ENCODE data around the gene RTKN2.
"Not testable (repeated sequence)": the region's sequence is repeated elsewhere in the genome, so short reads cannot be mapped to it uniquely, and the experiment has no call there.

RTKN2 gene

GRCh38 chr10:62242965-62243646 lies 25.5 kb downstream of the RTKN2 start:
- H3K27ac ChIP-seq (ENCODE audit: low read depth, low read length); H3K4me3 ChIP-seq (ENCODE audit: low read depth, low read length); H3K36me3 ChIP-seq (ENCODE audit: control insufficient read depth, insufficient read depth, low read length); H3K27me3 ChIP-seq (ENCODE audit: control insufficient read depth, insufficient read depth, low read length); H3K9ac ChIP-seq (ENCODE audit: low read length); H3K4me1 ChIP-seq (ENCODE audit: control insufficient read depth, insufficient read depth, low read length); H3K9me3 ChIP-seq (ENCODE audit: control insufficient read depth, insufficient read depth, low read depth, low read length): not testable (repeated sequence)

- not testable (repeated sequence) for H3K27ac ChIP-seq (ENCODE audit: low read depth, low read length); H3K4me1 ChIP-seq (ENCODE audit: control insufficient read depth, insufficient read depth, low read length); H3K36me3 ChIP-seq (ENCODE audit: control insufficient read depth, insufficient read depth, low read length); H3K9ac ChIP-seq (ENCODE audit: low read length); H3K9me3 ChIP-seq (ENCODE audit: control insufficient read depth, insufficient read depth, low read depth, low read length); H3K4me3 ChIP-seq (ENCODE audit: low read depth, low read length); H3K27me3 ChIP-seq (ENCODE audit: control insufficient read depth, insufficient read depth, low read length)
These were observed 27.1 kb downstream of the RTKN2 start for GRCh38 chr10:62241521-62241920.

GRCh38 chr10:62239994-62240393 lies 28.6 kb downstream of the RTKN2 start:
- Histone ChIP-seq H3K4me1 (ENCODE audit: control insufficient read depth, insufficient read depth, low read length) (peaks cover 7% of the 10 kb centered on the region; the same call in 1 of the 2 replicates), H3K9me3 (ENCODE audit: control insufficient read depth, insufficient read depth, low read depth, low read length) (no peaks in the 10 kb centered on the region), H3K36me3 (ENCODE audit: control insufficient read depth, insufficient read depth, low read length) (no peaks in the 10 kb centered on the region; the same call in 1 of the 2 replicates), H3K4me3 (ENCODE audit: low read depth, low read length) (no peak overlapping the region), H3K27me3 (ENCODE audit: control insufficient read depth, insufficient read depth, low read length) (no peaks in the 10 kb centered on the region), H3K9ac (ENCODE audit: low read length) (no peak overlapping the region), H3K27ac (ENCODE audit: low read depth, low read length) (no peak overlapping the region)

- peaks cover 7% of the 10 kb centered on the region; the same call in 1 of the 2 replicates for H3K4me1 ChIP-seq (ENCODE audit: control insufficient read depth, insufficient read depth, low read length)
- no peaks in the 10 kb centered on the region for H3K9me3 ChIP-seq (ENCODE audit: control insufficient read depth, insufficient read depth, low read depth, low read length)
- no peak overlapping the region for H3K4me3 ChIP-seq (ENCODE audit: low read depth, low read length)
- no peaks in the 10 kb centered on the region for H3K27me3 ChIP-seq (ENCODE audit: control insufficient read depth, insufficient read depth, low read length)
- no peak overlapping the region for H3K27ac ChIP-seq (ENCODE audit: low read depth, low read length)
- H3K36me3 ChIP-seq (ENCODE audit: control insufficient read depth, insufficient read depth, low read length) = no peaks in the 10 kb centered on the region; the same call in 1 of the 2 replicates
- H3K9ac ChIP-seq (ENCODE audit: low read length) = no peak overlapping the region
These were observed 29.8 kb downstream of the RTKN2 start for GRCh38 chr10:62238880-62239279.

- Histone ChIP-seq H3K4me3 (ENCODE audit: low read depth, low read length) (no peak overlapping the region), H3K9me3 (ENCODE audit: control insufficient read depth, insufficient read depth, low read depth, low read length) (no peaks in the 10 kb centered on the region), H3K27ac (ENCODE audit: low read depth, low read length) (no peak overlapping the region), H3K27me3 (ENCODE audit: control insufficient read depth, insufficient read depth, low read length) (no peaks in the 10 kb centered on the region), H3K4me1 (ENCODE audit: control insufficient read depth, insufficient read depth, low read length) (peaks cover 7% of the 10 kb centered on the region; the same call in 1 of the 2 replicates), H3K36me3 (ENCODE audit: control insufficient read depth, insufficient read depth, low read length) (no peaks in the 10 kb centered on the region; the same call in 1 of the 2 replicates), H3K9ac (ENCODE audit: low read length) (no peak overlapping the region)
These were observed 30.7 kb downstream of the RTKN2 start for GRCh38 chr10:62237966-62238365.

- peaks cover 7% of the 10 kb centered on the region; the same call in 1 of the 2 replicates for H3K4me1 ChIP-seq (ENCODE audit: control insufficient read depth, insufficient read depth, low read length)
- H3K27ac ChIP-seq (ENCODE audit: low read depth, low read length) = no peak overlapping the region
- no peaks in the 10 kb centered on the region for H3K9me3 ChIP-seq (ENCODE audit: control insufficient read depth, insufficient read depth, low read depth, low read length)
- H3K27me3 ChIP-seq (ENCODE audit: control insufficient read depth, insufficient read depth, low read length) = no peaks in the 10 kb centered on the region
- H3K9ac ChIP-seq (ENCODE audit: low read length) = no peak overlapping the region
- no peaks in the 10 kb centered on the region; the same call in 1 of the 2 replicates for H3K36me3 ChIP-seq (ENCODE audit: control insufficient read depth, insufficient read depth, low read length)
- H3K4me3 ChIP-seq (ENCODE audit: low read depth, low read length) = no peak overlapping the region
These were observed 31.1 kb downstream of the RTKN2 start for GRCh38 chr10:62237506-62237905.

GRCh38 chr10:62234077-62234605 lies 34.5 kb downstream of the RTKN2 start:
- no peaks in the 10 kb centered on the region for H3K27me3 ChIP-seq (ENCODE audit: control insufficient read depth, insufficient read depth, low read length)
- peaks cover 7% of the 10 kb centered on the region; the same call in 1 of the 2 replicates for H3K4me1 ChIP-seq (ENCODE audit: control insufficient read depth, insufficient read depth, low read length)
- H3K27ac ChIP-seq (ENCODE audit: low read depth, low read length) = no peak overlapping the region
- no peak overlapping the region for H3K4me3 ChIP-seq (ENCODE audit: low read depth, low read length)
- H3K9me3 ChIP-seq (ENCODE audit: control insufficient read depth, insufficient read depth, low read depth, low read length) = no peaks in the 10 kb centered on the region
- H3K36me3 ChIP-seq (ENCODE audit: control insufficient read depth, insufficient read depth, low read length) = no peaks in the 10 kb centered on the region; the same call in 1 of the 2 replicates
- no peak overlapping the region for H3K9ac ChIP-seq (ENCODE audit: low read length)

GRCh38 chr10:62233356-62234076 lies 35.1 kb downstream of the RTKN2 start:
- Histone ChIP-seq H3K4me1 (ENCODE audit: control insufficient read depth, insufficient read depth, low read length) (peaks cover 7% of the 10 kb centered on the region; the same call in 1 of the 2 replicates), H3K9me3 (ENCODE audit: control insufficient read depth, insufficient read depth, low read depth, low read length) (no peaks in the 10 kb centered on the region), H3K27ac (ENCODE audit: low read depth, low read length) (no peak overlapping the region), H3K36me3 (ENCODE audit: control insufficient read depth, insufficient read depth, low read length) (no peaks in the 10 kb centered on the region; the same call in 1 of the 2 replicates), H3K4me3 (ENCODE audit: low read depth, low read length) (no peak overlapping the region), H3K27me3 (ENCODE audit: control insufficient read depth, insufficient read depth, low read length) (no peaks in the 10 kb centered on the region), H3K9ac (ENCODE audit: low read length) (no peak overlapping the region)

- Histone ChIP-seq H3K4me3 (ENCODE audit: low read depth, low read length) (no peak overlapping the region), H3K27ac (ENCODE audit: low read depth, low read length) (no peak overlapping the region), H3K9me3 (ENCODE audit: control insufficient read depth, insufficient read depth, low read depth, low read length) (no peaks in the 10 kb centered on the region), H3K9ac (ENCODE audit: low read length) (no peak overlapping the region), H3K4me1 (ENCODE audit: control insufficient read depth, insufficient read depth, low read length) (no peaks in the 10 kb centered on the region), H3K36me3 (ENCODE audit: control insufficient read depth, insufficient read depth, low read length) (no peaks in the 10 kb centered on the region; the same call in 1 of the 2 replicates), H3K27me3 (ENCODE audit: control insufficient read depth, insufficient read depth, low read length) (no peaks in the 10 kb centered on the region)
These were observed 36.8 kb downstream of the RTKN2 start for GRCh38 chr10:62231805-62232204.

GRCh38 chr10:62231371-62231770 lies 37.3 kb downstream of the RTKN2 start:
- H3K4me3 ChIP-seq (ENCODE audit: low read depth, low read length) = no peak overlapping the region
- no peaks in the 10 kb centered on the region for H3K9me3 ChIP-seq (ENCODE audit: control insufficient read depth, insufficient read depth, low read depth, low read length)
- no peaks in the 10 kb centered on the region; the same call in 1 of the 2 replicates for H3K36me3 ChIP-seq (ENCODE audit: control insufficient read depth, insufficient read depth, low read length)
- H3K4me1 ChIP-seq (ENCODE audit: control insufficient read depth, insufficient read depth, low read length) = no peaks in the 10 kb centered on the region
- H3K27ac ChIP-seq (ENCODE audit: low read depth, low read length) = no peak overlapping the region
- no peak overlapping the region for H3K9ac ChIP-seq (ENCODE audit: low read length)
- H3K27me3 ChIP-seq (ENCODE audit: control insufficient read depth, insufficient read depth, low read length) = no peaks in the 10 kb centered on the region

Data from HUES6 (cell line).